K562 (cell line): ENCODE measurements around the gene MOK. TPM values are rescaled to one million over a fixed set of nuclear protein-coding genes. Genes with fewer than 3 reads are reported as not detected.

Experiments used
- ARID1B ChIP-seq: fragments of 450-650 bp; IDR thresholded peaks from 2 replicates; pipeline ENCODE4 v1.6.1; 2016; ENCODE audit warnings: antibody characterized with exemption, mild to moderate bottlenecking, inconsistent platforms
- CREM ChIP-seq: IDR thresholded peaks from 2 replicates; pipeline ENCODE4 v1.6.1; 2014; ENCODE audit warnings: antibody characterized with exemption, low read depth
- CTBP1 ChIP-seq: fragments of 450-650 bp; IDR thresholded peaks from 2 replicates; pipeline ENCODE4 v1.6.1; 2016; ENCODE audit warnings: borderline replicate concordance
- HNRNPL ChIP-seq: fragments of 200-400 bp; formaldehyde crosslinking; IDR thresholded peaks from 2 replicates; pipeline ENCODE4 v1.6.1; 2017; ENCODE audit warnings: low read depth, mild to moderate bottlenecking, low read length
- MIER1 ChIP-seq: fragments of 450-650 bp; IDR thresholded peaks from 2 replicates; pipeline ENCODE4 v1.6.1; 2016; ENCODE audit warnings: antibody characterized with exemption, mild to moderate bottlenecking, low read depth
- PHF20 ChIP-seq: fragments of 450-650 bp; IDR thresholded peaks from 2 replicates; pipeline ENCODE4 v1.6.1; 2018; ENCODE audit not compliant: partially characterized antibody
- SMARCA4 ChIP-seq: fragments of 450-650 bp; IDR thresholded peaks from 2 replicates; pipeline ENCODE4 v1.6.1; 2016
- ZFP1 ChIP-seq: fragments of 450-650 bp; formaldehyde crosslinking; IDR thresholded peaks from 2 replicates; pipeline ENCODE4 v1.4.0; 2020; ENCODE audit warnings: mild to moderate bottlenecking, mixed read lengths
- ZNF644 ChIP-seq: fragments of 200-800 bp; sonication (Bioruptor generic); IDR thresholded peaks from 2 replicates; pipeline ENCODE4 v1.6.1; 2016; ENCODE audit warnings: low read depth, missing genetic modification characterization, missing compliant biosample characterization
- polyA plus RNA-seq, 8 experiments: library from polyadenylated mRNA; depleted of rRNA in 4 of 8; stranded (reverse) in 5 of 8; unstranded in 3 of 8; fragments of >200 nt; fragmentation: Nextera tagmentation in 2 of 8; fragmentation: Illumina TruSeq in 1 of 8; extraction: Ambion mirVana in 2 of 8; extraction: Trizol in 1 of 8; gene quantifications; 2 replicates each; pipeline versions ENCODE4 v1.2.1 to v1.2.3, GENCODE V29; 2011 to 2014; ENCODE audit warnings: inconsistent platforms in 1 of 8, missing spikeins in 1 of 8
- total RNA-seq, 7 experiments: library from RNA; depleted of rRNA in 6 of 7; stranded (reverse); fragments of >200 nt in 6 of 7; fragmentation: Illumina TruSeq in 2 of 7; extraction: Trizol in 2 of 7; gene quantifications; 2 replicates each; pipeline versions ENCODE4 v1.2.1 to v1.2.3, GENCODE V29; 2011 to 2021; ENCODE audit warnings: low replicate concordance in 1 of 7
- TF ChIP-seq, protein P1 (sequence below): fragments of 450-650 bp; IDR thresholded peaks from 2 replicates; pipeline ENCODE4 v1.6.1; 2016; ENCODE audit warnings: low read depth
- TF ChIP-seq, protein P2 (sequence below), 2 experiments: IDR thresholded peaks in 1 of 2; conservative IDR thresholded peaks in 1 of 2; 2 replicates each; pipeline ENCODE4 v1.6.1; 2016; ENCODE audit warnings: low read depth in 2 of 2, mild to moderate bottlenecking in 1 of 2, missing compliant biosample characterization in 1 of 2, missing genetic modification characterization in 1 of 2, moderate library complexity in 1 of 2
- TF ChIP-seq, protein P3 (sequence below), 2 experiments: fragments of 450-650 bp in 1 of 2; sonication (generic) in 1 of 2; formaldehyde crosslinking in 1 of 2; IDR thresholded peaks in 1 of 2; conservative IDR thresholded peaks in 1 of 2; 2 replicates each; pipeline versions ENCODE4 v1.6.1 to v1.8.1; 2016 to 2023; ENCODE audit warnings: mild to moderate bottlenecking in 2 of 2, moderate library complexity in 2 of 2, inconsistent platforms in 1 of 2, missing genetic modification reagents in 1 of 2
- TF ChIP-seq, protein P4 (sequence below), 2 experiments: fragments of 450-650 bp; conservative IDR thresholded peaks; 2 replicates each; pipeline ENCODE4 v1.6.1; 2017; ENCODE audit warnings: mild to moderate bottlenecking in 2 of 2, moderate library complexity in 2 of 2

MOK gene
- total and polyA plus RNA-seq, 9 of the 15 experiments (the other 6 are each of a cell fraction or from before 2014, with no cell fraction given), result 1.3 to 8.4 (median 5.3) TPM

DNA sequence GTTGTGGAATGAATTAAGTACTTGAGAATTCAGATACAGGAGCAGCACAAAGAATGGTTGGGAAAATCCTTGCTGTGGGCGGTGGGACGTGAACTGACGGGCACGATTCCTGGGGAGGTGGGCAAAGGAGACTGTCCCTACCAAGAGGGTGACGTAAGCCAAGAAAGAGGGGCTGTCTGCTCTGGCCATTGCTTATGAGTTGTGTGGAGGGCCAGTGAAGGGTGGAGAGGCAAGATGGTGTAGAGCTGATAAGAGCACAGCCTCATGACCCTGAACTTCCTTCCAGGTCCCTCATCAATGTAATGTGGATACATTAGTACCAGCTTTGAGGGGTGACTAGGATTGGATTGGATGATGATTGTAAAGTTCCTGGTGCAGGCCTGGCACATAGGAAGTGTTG lies 115.1 kb downstream of the MOK start (continued):
- TF ChIP-seq, protein P1, sequence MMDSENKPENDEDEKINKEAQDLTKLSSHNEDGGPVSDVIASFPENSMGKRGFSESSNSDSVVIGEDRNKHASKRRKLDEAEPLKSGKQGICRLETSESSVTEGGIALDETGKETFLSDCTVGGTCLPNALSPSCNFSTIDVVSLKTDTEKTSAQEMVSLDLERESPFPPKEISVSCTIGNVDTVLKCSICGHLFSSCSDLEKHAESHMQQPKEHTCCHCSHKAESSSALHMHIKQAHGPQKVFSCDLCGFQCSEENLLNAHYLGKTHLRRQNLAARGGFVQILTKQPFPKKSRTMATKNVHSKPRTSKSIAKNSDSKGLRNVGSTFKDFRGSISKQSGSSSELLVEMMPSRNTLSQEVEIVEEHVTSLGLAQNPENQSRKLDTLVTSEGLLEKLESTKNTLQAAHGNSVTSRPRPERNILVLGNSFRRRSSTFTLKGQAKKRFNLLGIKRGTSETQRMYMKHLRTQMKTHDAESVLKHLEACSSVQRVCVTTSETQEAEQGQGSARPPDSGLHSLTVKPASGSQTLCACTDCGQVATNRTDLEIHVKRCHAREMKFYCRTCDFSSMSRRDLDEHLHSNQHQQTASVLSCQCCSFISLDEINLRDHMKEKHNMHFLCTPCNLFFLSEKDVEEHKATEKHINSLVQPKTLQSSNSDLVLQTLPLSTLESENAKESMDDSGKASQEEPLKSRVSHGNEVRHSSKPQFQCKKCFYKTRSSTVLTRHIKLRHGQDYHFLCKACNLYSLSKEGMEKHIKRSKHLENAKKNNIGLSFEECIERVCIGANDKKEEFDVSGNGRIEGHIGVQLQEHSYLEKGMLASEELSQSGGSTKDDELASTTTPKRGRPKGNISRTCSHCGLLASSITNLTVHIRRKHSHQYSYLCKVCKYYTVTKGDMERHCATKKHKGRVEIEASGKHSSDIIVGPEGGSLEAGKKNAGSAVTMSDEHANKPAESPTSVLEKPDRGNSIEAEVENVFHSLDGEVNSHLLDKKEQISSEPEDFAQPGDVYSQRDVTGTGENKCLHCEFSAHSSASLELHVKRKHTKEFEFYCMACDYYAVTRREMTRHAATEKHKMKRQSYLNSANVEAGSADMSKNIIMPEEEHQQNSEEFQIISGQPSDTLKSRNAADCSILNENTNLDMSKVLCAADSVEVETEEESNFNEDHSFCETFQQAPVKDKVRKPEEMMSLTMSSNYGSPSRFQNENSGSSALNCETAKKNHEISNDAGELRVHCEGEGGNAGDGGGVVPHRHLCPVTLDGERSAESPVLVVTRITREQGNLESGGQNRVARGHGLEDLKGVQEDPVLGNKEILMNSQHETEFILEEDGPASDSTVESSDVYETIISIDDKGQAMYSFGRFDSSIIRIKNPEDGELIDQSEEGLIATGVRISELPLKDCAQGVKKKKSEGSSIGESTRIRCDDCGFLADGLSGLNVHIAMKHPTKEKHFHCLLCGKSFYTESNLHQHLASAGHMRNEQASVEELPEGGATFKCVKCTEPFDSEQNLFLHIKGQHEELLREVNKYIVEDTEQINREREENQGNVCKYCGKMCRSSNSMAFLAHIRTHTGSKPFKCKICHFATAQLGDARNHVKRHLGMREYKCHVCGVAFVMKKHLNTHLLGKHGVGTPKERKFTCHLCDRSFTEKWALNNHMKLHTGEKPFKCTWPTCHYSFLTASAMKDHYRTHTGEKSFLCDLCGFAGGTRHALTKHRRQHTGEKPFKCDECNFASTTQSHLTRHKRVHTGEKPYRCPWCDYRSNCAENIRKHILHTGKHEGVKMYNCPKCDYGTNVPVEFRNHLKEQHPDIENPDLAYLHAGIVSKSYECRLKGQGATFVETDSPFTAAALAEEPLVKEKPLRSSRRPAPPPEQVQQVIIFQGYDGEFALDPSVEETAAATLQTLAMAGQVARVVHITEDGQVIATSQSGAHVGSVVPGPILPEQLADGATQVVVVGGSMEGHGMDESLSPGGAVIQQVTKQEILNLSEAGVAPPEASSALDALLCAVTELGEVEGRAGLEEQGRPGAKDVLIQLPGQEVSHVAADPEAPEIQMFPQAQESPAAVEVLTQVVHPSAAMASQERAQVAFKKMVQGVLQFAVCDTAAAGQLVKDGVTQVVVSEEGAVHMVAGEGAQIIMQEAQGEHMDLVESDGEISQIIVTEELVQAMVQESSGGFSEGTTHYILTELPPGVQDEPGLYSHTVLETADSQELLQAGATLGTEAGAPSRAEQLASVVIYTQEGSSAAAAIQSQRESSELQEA, result no peak
- no peak for TF ChIP-seq PHF20
- TF ChIP-seq CTBP1, result peak; percentile 17; the same call in 1 of the 2 replicates
- TF ChIP-seq, protein P2, sequence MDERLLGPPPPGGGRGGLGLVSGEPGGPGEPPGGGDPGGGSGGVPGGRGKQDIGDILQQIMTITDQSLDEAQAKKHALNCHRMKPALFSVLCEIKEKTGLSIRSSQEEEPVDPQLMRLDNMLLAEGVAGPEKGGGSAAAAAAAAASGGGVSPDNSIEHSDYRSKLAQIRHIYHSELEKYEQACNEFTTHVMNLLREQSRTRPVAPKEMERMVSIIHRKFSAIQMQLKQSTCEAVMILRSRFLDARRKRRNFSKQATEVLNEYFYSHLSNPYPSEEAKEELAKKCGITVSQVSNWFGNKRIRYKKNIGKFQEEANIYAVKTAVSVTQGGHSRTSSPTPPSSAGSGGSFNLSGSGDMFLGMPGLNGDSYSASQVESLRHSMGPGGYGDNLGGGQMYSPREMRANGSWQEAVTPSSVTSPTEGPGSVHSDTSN (CRISPR knock-in tag; IDR thresholded peaks at IDR 0.05; ENCODE audit: low read depth), result no peak
- TF ChIP-seq, protein P2 (tag; conservative IDR thresholded peaks at IDR 0.05; ENCODE audit: low read depth), result no peak
- TF ChIP-seq MIER1, result no peak
- TF ChIP-seq SMARCA4, result peak; percentile 29; the same call in 1 of the 2 replicates
- TF ChIP-seq ARID1B, result peak; percentile 48
- peak; percentile 41; the same call in 1 of the 2 replicates for TF ChIP-seq CREM
- no peak for TF ChIP-seq HNRNPL
- TF ChIP-seq ZFP1, result no peak
- TF ChIP-seq, protein P3, sequence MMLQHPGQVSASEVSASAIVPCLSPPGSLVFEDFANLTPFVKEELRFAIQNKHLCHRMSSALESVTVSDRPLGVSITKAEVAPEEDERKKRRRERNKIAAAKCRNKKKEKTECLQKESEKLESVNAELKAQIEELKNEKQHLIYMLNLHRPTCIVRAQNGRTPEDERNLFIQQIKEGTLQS (IDR thresholded peaks at IDR 0.05), result peak; percentile 68; the same call in 1 of the 2 replicates
- TF ChIP-seq, protein P3 (CRISPR knock-in tag; conservative IDR thresholded peaks at IDR 0.05), result no peak
- TF ChIP-seq ZNF644 (tag), result no peak
- TF ChIP-seq, protein P4, sequence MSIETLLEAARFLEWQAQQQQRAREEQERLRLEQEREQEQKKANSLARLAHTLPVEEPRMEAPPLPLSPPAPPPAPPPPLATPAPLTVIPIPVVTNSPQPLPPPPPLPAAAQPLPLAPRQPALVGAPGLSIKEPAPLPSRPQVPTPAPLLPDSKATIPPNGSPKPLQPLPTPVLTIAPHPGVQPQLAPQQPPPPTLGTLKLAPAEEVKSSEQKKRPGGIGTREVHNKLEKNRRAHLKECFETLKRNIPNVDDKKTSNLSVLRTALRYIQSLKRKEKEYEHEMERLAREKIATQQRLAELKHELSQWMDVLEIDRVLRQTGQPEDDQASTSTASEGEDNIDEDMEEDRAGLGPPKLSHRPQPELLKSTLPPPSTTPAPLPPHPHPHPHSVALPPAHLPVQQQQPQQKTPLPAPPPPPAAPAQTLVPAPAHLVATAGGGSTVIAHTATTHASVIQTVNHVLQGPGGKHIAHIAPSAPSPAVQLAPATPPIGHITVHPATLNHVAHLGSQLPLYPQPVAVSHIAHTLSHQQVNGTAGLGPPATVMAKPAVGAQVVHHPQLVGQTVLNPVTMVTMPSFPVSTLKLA (conservative IDR thresholded peaks at IDR 0.05), result no peak
